Heart right ventricle (tissue), 16 donors: ENCODE data around the gene SLC25A46. TPM values are rescaled to one million over a fixed set of nuclear protein-coding genes. Genes with fewer than 3 reads are reported as not detected.

Experiments
- ATAC-seq, 8 donors: fragments of 200-7000 bp; cut with Tn5 transposase; one replicate each; pipeline ENCODE4 v1.9.1; 2020; ENCODE audit warnings: mild to moderate bottlenecking in 8 of 8, moderate library complexity in 8 of 8, moderate number of reproducible peaks in 1 of 8
- DNase-seq, 2 donors: peaks; one replicate each; pipeline ENCODE4 v3.0.0-alpha.2; 2020
- H3K27ac ChIP-seq, 10 donors: fragments of 200-600 bp; sonication (generic) in 2 of 10; one replicate each; pipeline versions ENCODE4 v1.5.0 to v1.8.0; 2020 to 2022; ENCODE audit warnings: mild to moderate bottlenecking in 3 of 10
- H3K27me3 ChIP-seq, 7 donors: fragments of 200-600 bp; one replicate each; pipeline ENCODE4 v1.8.0; 2021 to 2022; ENCODE audit warnings: mild to moderate bottlenecking in 2 of 7
- H3K36me3 ChIP-seq, 9 donors: fragments of 200-600 bp; sonication (generic) in 1 of 9; one replicate each; pipeline versions ENCODE4 v1.5.0 to v1.8.0; 2020 to 2022; ENCODE audit warnings: mild to moderate bottlenecking in 2 of 9
- H3K4me1 ChIP-seq, 9 donors: fragments of 200-600 bp; sonication (generic) in 1 of 9; one replicate each; pipeline versions ENCODE4 v1.5.0 to v1.8.0; 2020 to 2022; ENCODE audit warnings: mild to moderate bottlenecking in 4 of 9
- H3K4me3 ChIP-seq, 10 donors: fragments of 200-600 bp; sonication (generic) in 2 of 10; one replicate each; pipeline versions ENCODE4 v1.5.0 to v1.8.0; 2020 to 2022; ENCODE audit warnings: mild to moderate bottlenecking in 7 of 10, moderate library complexity in 2 of 10
- H3K9me3 ChIP-seq, 11 donors: fragments of 200-600 bp in 10 of 11; sonication (generic) in 2 of 11; one replicate each; pipeline versions ENCODE4 v1.5.0 to v1.8.0; 2013 to 2022; ENCODE audit warnings: mild to moderate bottlenecking in 2 of 11, control low read depth in 1 of 11, moderate library complexity in 1 of 11
- WGBS, 2 donors: extraction: QIAGEN DNeasy Blood & Tissue Kit; methylation state at CpG; one replicate each; pipeline ENCODE4 v1.1.7; 2013; ENCODE audit warnings: inconsistent platforms in 1 of 2; 5-methylcytosine and 5-hydroxymethylcytosine counted together
- intact Hi-C, 10 donors: fragments of 100-400 bp; cut with DNase I; formaldehyde crosslinking; loops; one replicate each; pipeline versions ENCODE4 v1.11.1 to v1.14.2; 2022
- polyA plus RNA-seq, 2 donors: library from polyadenylated mRNA; stranded (reverse); fragments of 200-250 nt; gene quantifications; one replicate each; pipeline ENCODE4 v1.2.3, GENCODE V29; 2013
- total RNA-seq, 10 donors: library from RNA; stranded (reverse); fragmentation: NEBNext Ultra II Directional in 3 of 10; extraction: Animal tissue kit (Norgen Biotek cat#: 25700) in 3 of 10; gene quantifications; one replicate each; pipeline versions ENCODE4 v1.2.1 to v1.2.4, GENCODE V29; 2021 to 2023
- TF ChIP-seq, protein P1 (sequence below), 9 donors: fragments of 200-600 bp; sonication (generic) in 2 of 9; IDR thresholded peaks; one replicate each; pipeline versions ENCODE4 v1.5.0 to v1.8.0; 2021 to 2022; ENCODE audit warnings: antibody characterized with exemption in 9 of 9, mild to moderate bottlenecking in 5 of 9, moderate library complexity in 1 of 9
- donor health status: Arrhythmogenic right ventricular cardiomyopathy.
- donor health status: ischemic (EF 13 %, LVEDD 7.1; RV severe dilation, severe dysfunction).
- donor health status: healthy with polysubstance abuse.
- donor health status: DM: no; HTN: yes; CAD: no.
- donor health status: DM: no; HTN: no; CAD: no.
- donor health status: ischemic (EF 25% LVEDD 6.9; RV normal size, moderate dysfunction).
- donor health status: ischemic (EF 25% LVEDD 5.7; RV mildly dilated, moderate dysfunction).
- donor health status: healthy.
- donor health status: DM: yes; HTN: yes; CAD: no.
- donor health status: Ischemic cardiomyopathy.
- donor health status: ischemic (EF 35%, LVEDD 5.7; RV mildly dilated, moderate dysfunction).
- donor health status: nonischemic (EF 11% LVEDD 7.7; RV severe dilation, severe dysfunction).
- donor health status: DM: yes; HTN: yes; CAD: no.
- donor health status: PGD.
- donor health status: ischemic (EF 29% LVEDD 5.4; RV normal size, mild dysfunction).
- donor health status: nonischemic (EF 23%, LVEDD 6.1; RV moderate dilation, normal function).

The SLC25A46 gene
- total and polyA plus RNA-seq, 12 donors, result 10.5 to 69.3 (median 60.0) TPM

GRCh38 chr5:110703481-110703880 is 35.3 kb upstream of the SLC25A46 start:
- 41 to 61% methylated on average over 2 of the region's 2 CpGs for WGBS, 2 donors
- Histone ChIP-seq H3K27me3 (no peaks in the 10 kb centered on the region), H3K27ac (no peak overlapping the region), H3K36me3 (no peaks in the 10 kb centered on the region), H3K4me3 (no peak overlapping the region), H3K4me1 (peaks cover 0 to 4% (median 0%) of the 10 kb centered on the region in 9 donors), H3K9me3 (no peaks in the 10 kb centered on the region)
- DNase-seq, result no peak
- peak in 1 of 8 donors; percentile 31 for ATAC-seq
- TF ChIP-seq, protein P1, sequence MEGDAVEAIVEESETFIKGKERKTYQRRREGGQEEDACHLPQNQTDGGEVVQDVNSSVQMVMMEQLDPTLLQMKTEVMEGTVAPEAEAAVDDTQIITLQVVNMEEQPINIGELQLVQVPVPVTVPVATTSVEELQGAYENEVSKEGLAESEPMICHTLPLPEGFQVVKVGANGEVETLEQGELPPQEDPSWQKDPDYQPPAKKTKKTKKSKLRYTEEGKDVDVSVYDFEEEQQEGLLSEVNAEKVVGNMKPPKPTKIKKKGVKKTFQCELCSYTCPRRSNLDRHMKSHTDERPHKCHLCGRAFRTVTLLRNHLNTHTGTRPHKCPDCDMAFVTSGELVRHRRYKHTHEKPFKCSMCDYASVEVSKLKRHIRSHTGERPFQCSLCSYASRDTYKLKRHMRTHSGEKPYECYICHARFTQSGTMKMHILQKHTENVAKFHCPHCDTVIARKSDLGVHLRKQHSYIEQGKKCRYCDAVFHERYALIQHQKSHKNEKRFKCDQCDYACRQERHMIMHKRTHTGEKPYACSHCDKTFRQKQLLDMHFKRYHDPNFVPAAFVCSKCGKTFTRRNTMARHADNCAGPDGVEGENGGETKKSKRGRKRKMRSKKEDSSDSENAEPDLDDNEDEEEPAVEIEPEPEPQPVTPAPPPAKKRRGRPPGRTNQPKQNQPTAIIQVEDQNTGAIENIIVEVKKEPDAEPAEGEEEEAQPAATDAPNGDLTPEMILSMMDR (IDR thresholded peaks at IDR 0.05), result no peak
- intact Hi-C loops, result no loop called here

- Histone ChIP-seq H3K27me3 (no peaks in the 10 kb centered on the region), H3K4me1 (peaks cover 0 to 4% (median 0%) of the 10 kb centered on the region in 9 donors), H3K27ac (no peak overlapping the region), H3K9me3 (no peaks in the 10 kb centered on the region), H3K4me3 (no peak overlapping the region), H3K36me3 (no peaks in the 10 kb centered on the region)
- TF ChIP-seq, protein P1 (IDR thresholded peaks at IDR 0.05), result no peak
- DNase-seq (no peak), ATAC-seq (no peak)
- intact Hi-C loops, result no loop called here
Measured at GRCh38 chr5:110705349-110705748, 33.5 kb upstream of the SLC25A46 start.

GRCh38 chr5:110707260-110707844 is 31.5 kb upstream of the SLC25A46 start:
- Histone ChIP-seq H3K9me3 (no peaks in the 10 kb centered on the region), H3K4me1 (peaks cover 0 to 4% (median 0%) of the 10 kb centered on the region in 9 donors), H3K4me3 (no peak overlapping the region), H3K36me3 (no peaks in the 10 kb centered on the region), H3K27ac (no peak overlapping the region), H3K27me3 (no peaks in the 10 kb centered on the region)
- intact Hi-C loops, result no loop called here
- WGBS, 2 donors, result 65 to 68% methylated on average over 3 of the region's 3 CpGs
- ATAC-seq (peak in 1 of 8 donors; percentile 39), DNase-seq (no peak)
- TF ChIP-seq, protein P1 (IDR thresholded peaks at IDR 0.05), result no peak

DNA sequence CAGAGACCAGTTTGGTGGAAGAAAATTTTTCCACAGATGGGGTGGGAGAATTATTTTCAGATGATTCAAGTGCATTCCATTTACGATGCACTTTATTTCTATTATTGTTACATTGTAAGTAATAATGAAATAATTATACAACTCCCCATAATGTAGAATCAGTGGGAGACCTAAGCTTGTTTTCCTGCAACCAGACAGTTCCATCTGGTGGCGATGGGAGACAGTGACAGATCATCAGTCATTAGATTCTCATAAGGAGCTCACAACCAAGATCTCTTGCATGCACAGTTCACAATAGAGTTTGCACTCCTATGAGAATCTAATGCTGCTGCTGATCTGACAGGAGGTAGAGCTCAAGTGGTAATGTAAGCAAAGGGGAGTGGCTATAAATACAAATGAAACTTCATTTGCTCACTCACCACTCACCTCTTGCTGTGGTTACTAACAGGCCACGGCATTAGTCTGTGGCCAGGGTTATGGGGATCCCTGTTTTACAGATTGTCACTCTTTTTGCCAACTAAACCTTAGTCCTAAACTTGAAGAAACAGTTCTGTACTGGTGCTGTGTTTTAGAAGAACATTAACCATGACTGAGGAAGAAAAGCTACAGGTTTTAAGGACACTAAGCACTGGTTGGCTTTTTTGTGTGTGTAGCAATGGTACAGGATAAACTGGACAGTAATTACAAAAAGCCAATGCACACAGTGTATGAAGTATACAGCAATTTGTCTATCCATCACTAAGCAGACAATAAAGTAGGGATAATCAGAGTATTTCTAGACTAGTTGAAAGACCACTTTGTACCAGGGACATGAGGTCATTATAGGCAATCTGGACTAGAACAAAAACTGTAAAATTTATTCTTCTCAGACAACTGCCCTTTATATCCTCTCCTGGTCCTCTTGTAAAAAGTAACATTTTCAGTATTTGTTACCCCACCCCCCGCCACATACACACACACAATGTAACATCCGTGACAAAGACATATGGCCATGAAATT is 22.3 kb upstream of the SLC25A46 start:
- TF ChIP-seq, protein P1 (IDR thresholded peaks at IDR 0.05), result no peak
- Histone ChIP-seq H3K36me3 (no peaks in the 10 kb centered on the region), H3K4me1 (peaks cover 0 to 6% (median 0%) of the 10 kb centered on the region in 9 donors), H3K4me3 (no peak overlapping the region), H3K9me3 (no peaks in the 10 kb centered on the region), H3K27ac (no peak overlapping the region), H3K27me3 (no peaks in the 10 kb centered on the region)
- 84 to 94% methylated on average over 5 of the region's 5 CpGs for WGBS, 2 donors
- no peak for DNase-seq
- ATAC-seq, result no peak
- intact Hi-C loops, result no loop called here
